Liver (tissue), 9 donors: ENCODE results near the gene RERE. TPM values are rescaled to one million over a fixed set of nuclear protein-coding genes. Genes with fewer than 3 reads are reported as not detected.

ENCODE experiments used
- DNase-seq: peaks from one replicate; pipeline ENCODE4 v3.0.0-alpha.2; 2017; ENCODE audit warnings: low spot score
- H3K27ac ChIP-seq, 2 donors: one replicate each; pipeline ENCODE4 v1.7.0; 2013; ENCODE audit warnings: inconsistent platforms in 2 of 2, low read length in 2 of 2, control low read depth in 1 of 2, low read depth in 1 of 2, mild to moderate bottlenecking in 1 of 2
- H3K27me3 ChIP-seq, 4 donors: one replicate each; pipeline versions ENCODE4 v1.6.1 to v1.7.0; 2013; ENCODE audit warnings: low read length in 3 of 4, inconsistent platforms in 1 of 4, mild to moderate bottlenecking in 1 of 4, moderate library complexity in 1 of 4; ENCODE audit not compliant: control insufficient read depth in 4 of 4, insufficient read depth in 4 of 4
- H3K36me3 ChIP-seq, 4 donors: one replicate each; pipeline versions ENCODE4 v1.6.1 to v1.7.0; 2013; ENCODE audit warnings: low read length in 3 of 4, mild to moderate bottlenecking in 3 of 4, low read depth in 1 of 4, moderate library complexity in 1 of 4; ENCODE audit not compliant: control insufficient read depth in 4 of 4, insufficient read depth in 3 of 4
- H3K4me1 ChIP-seq, 4 donors: one replicate each; pipeline versions ENCODE4 v1.6.1 to v1.7.0; 2013; ENCODE audit warnings: low read length in 3 of 4, mild to moderate bottlenecking in 3 of 4, moderate library complexity in 1 of 4; ENCODE audit not compliant: control insufficient read depth in 4 of 4, insufficient read depth in 4 of 4
- H3K4me3 ChIP-seq, 3 donors: one replicate each; pipeline versions ENCODE4 v1.6.1 to v1.7.0; 2013; ENCODE audit warnings: low read length in 3 of 3, control low read depth in 1 of 3, low read depth in 1 of 3, mild to moderate bottlenecking in 1 of 3
- H3K9ac ChIP-seq, 2 donors: one replicate each; pipeline ENCODE4 v1.7.0; 2013; ENCODE audit warnings: low read length in 2 of 2, mild to moderate bottlenecking in 2 of 2, moderate library complexity in 2 of 2, control low read depth in 1 of 2, low read depth in 1 of 2
- H3K9me3 ChIP-seq, 4 donors: one replicate each; pipeline versions ENCODE4 v1.6.1 to v1.7.0; 2013; ENCODE audit warnings: low read length in 3 of 4; ENCODE audit not compliant: control insufficient read depth in 4 of 4
- ATF3 ChIP-seq: IDR thresholded peaks from 2 replicates; pipeline ENCODE4 v1.6.1; 2016; ENCODE audit warnings: antibody characterized with exemption
- CTCF ChIP-seq: fragments of 150-350 bp; IDR thresholded peaks from 2 replicates; pipeline ENCODE4 v1.5.1; 2017; ENCODE audit warnings: improper control_type of control experiment, low read depth, low read length; ENCODE audit not compliant: missing input control
- EGR1 ChIP-seq, 2 donors: IDR thresholded peaks; 2 replicates each; pipeline ENCODE4 v1.6.1; 2016 to 2018; ENCODE audit warnings: antibody characterized with exemption in 2 of 2, low read depth in 2 of 2
- FOXA1 ChIP-seq: IDR thresholded peaks from 2 replicates; pipeline ENCODE4 v1.6.1; 2016; ENCODE audit warnings: antibody characterized with exemption
- FOXA2 ChIP-seq: IDR thresholded peaks from 2 replicates; pipeline ENCODE4 v1.6.1; 2016; ENCODE audit warnings: antibody characterized with exemption
- GABPA ChIP-seq, 2 donors: IDR thresholded peaks in 1 of 2; conservative IDR thresholded peaks in 1 of 2; 2 replicates each; pipeline ENCODE4 v1.6.1; 2016; ENCODE audit warnings: antibody characterized with exemption in 2 of 2, mild to moderate bottlenecking in 1 of 2, moderate library complexity in 1 of 2
- HNF4A ChIP-seq, 2 donors: conservative IDR thresholded peaks; 2 replicates each; pipeline ENCODE4 v1.6.1; 2016; ENCODE audit warnings: antibody characterized with exemption in 2 of 2, mild to moderate bottlenecking in 2 of 2
- HNF4G ChIP-seq: IDR thresholded peaks from 2 replicates; pipeline ENCODE4 v1.6.1; 2016; ENCODE audit warnings: antibody characterized with exemption
- JUND ChIP-seq, 2 donors: IDR thresholded peaks; 2 replicates each; pipeline ENCODE4 v1.6.1; 2016; ENCODE audit warnings: antibody characterized with exemption in 2 of 2
- MAX ChIP-seq: IDR thresholded peaks from 2 replicates; pipeline ENCODE4 v1.6.1; 2016; ENCODE audit warnings: antibody characterized with exemption
- NR2F2 ChIP-seq: IDR thresholded peaks from 2 replicates; pipeline ENCODE4 v1.6.1; 2016; ENCODE audit warnings: antibody characterized with exemption
- RAD21 ChIP-seq, 2 donors: IDR thresholded peaks; 2 replicates each; pipeline ENCODE4 v1.6.1; 2016; ENCODE audit warnings: antibody characterized with exemption in 2 of 2, mild to moderate bottlenecking in 2 of 2
- RXRA ChIP-seq, 2 donors: IDR thresholded peaks; 2 replicates each; pipeline ENCODE4 v1.6.1; 2017 to 2018; ENCODE audit warnings: antibody characterized with exemption in 2 of 2, mild to moderate bottlenecking in 1 of 2
- SP1 ChIP-seq: IDR thresholded peaks from 2 replicates; pipeline ENCODE4 v1.6.1; 2018; ENCODE audit warnings: antibody characterized with exemption, mild to moderate bottlenecking
- TAF1 ChIP-seq: conservative IDR thresholded peaks from 2 replicates; pipeline ENCODE4 v1.6.1; 2016; ENCODE audit warnings: antibody characterized with exemption, mild to moderate bottlenecking
- YY1 ChIP-seq: IDR thresholded peaks from 2 replicates; pipeline ENCODE4 v1.6.1; 2016; ENCODE audit warnings: antibody characterized with exemption, mild to moderate bottlenecking
- ZBTB33 ChIP-seq: IDR thresholded peaks from 2 replicates; pipeline ENCODE4 v1.6.1; 2016; ENCODE audit warnings: antibody characterized with exemption
- WGBS: extraction: QIAGEN DNeasy Blood & Tissue Kit; methylation state at CpG from one replicate; pipeline ENCODE4 v1.1.7; 2013; 5-methylcytosine and 5-hydroxymethylcytosine counted together
- polyA plus RNA-seq, 2 donors: library from polyadenylated mRNA; stranded (reverse) in 1 of 2; unstranded in 1 of 2; fragments of 200-250 nt in 1 of 2; fragments of >200 nt in 1 of 2; fragmentation: Nextera tagmentation in 1 of 2; extraction: Ambion mirVana in 1 of 2; gene quantifications; one replicate each; pipeline versions ENCODE4 v1.2.1 to v1.2.3, GENCODE V29; 2013 to 2015
- total RNA-seq, 2 donors: library from RNA; depleted of rRNA; stranded (reverse); fragments of >200 nt; gene quantifications; one replicate each; pipeline ENCODE4 v1.2.3, GENCODE V29; 2014
- donor health status: healthy.
- donor health status: healthy.
- donor health status: healthy.
- donor health status: healthy.
- donor health status: healthy.

The RERE gene
- total and polyA plus RNA-seq, 4 donors: 9.8 to 49.1 (median 24.8) TPM

GRCh38 chr1:8720347-8720746, 97.1 kb downstream of the RERE start:
- no peaks in the 10 kb centered on the region for H3K27me3 ChIP-seq
- H3K27ac ChIP-seq: no peak overlapping the region
- H3K36me3 ChIP-seq: no peaks in the 10 kb centered on the region
- no peak for DNase-seq
- no peak overlapping the region for H3K4me3 ChIP-seq
- whole genome bisulfite sequencing: 97% methylated on average over 8 of the region's 8 CpGs
- TF ChIP-seq EGR1 (IDR thresholded peaks at IDR 0.05; ENCODE audit: low read depth in 2 of 2): no peak
- no peak for TF ChIP-seq NR2F2
- no peak for TF ChIP-seq ATF3
- TF ChIP-seq FOXA1: no peak
- TF ChIP-seq YY1: no peak
- no peak for TF ChIP-seq RAD21 (IDR thresholded peaks at IDR 0.05)
- no peak for TF ChIP-seq CTCF
- no peak for TF ChIP-seq RXRA (IDR thresholded peaks at IDR 0.05)
- no peak for TF ChIP-seq SP1
- no peak for TF ChIP-seq JUND (IDR thresholded peaks at IDR 0.05)
- no peak for TF ChIP-seq MAX
- peaks cover 0 to 8% (median 4%) of the 10 kb centered on the region in 4 donors for H3K4me1 ChIP-seq
- H3K9ac ChIP-seq: no peak overlapping the region
- H3K9me3 ChIP-seq: no peaks in the 10 kb centered on the region

GRCh38 chr1:8718850-8719361, 98.5 kb downstream of the RERE start:
- no peak overlapping the region for H3K4me3 ChIP-seq
- no peaks in the 10 kb centered on the region for H3K9me3 ChIP-seq
- peaks cover 0 to 8% (median 4%) of the 10 kb centered on the region in 4 donors for H3K4me1 ChIP-seq
- peak; percentile 28 to 54 for TF ChIP-seq RAD21 (IDR thresholded peaks at IDR 0.05)
- TF ChIP-seq FOXA1: no peak
- TF ChIP-seq CTCF: peak; percentile 1
- no peaks in the 10 kb centered on the region for H3K27me3 ChIP-seq
- no peak for DNase-seq
- no peak overlapping the region for H3K9ac ChIP-seq
- H3K27ac ChIP-seq: no peak overlapping the region
- H3K36me3 ChIP-seq: no peaks in the 10 kb centered on the region
- 77% methylated on average over 3 of the region's 3 CpGs for WGBS

GRCh38 chr1:8717148-8717547, 100.3 kb downstream of the RERE start:
- Histone ChIP-seq H3K36me3 (no peaks in the 10 kb centered on the region), H3K9me3 (no peaks in the 10 kb centered on the region), H3K27ac (no peak overlapping the region), H3K27me3 (no peaks in the 10 kb centered on the region), H3K4me3 (no peak overlapping the region), H3K9ac (no peak overlapping the region), H3K4me1 (peaks cover 2 to 16% (median 13%) of the 10 kb centered on the region in 4 donors)
- 30% methylated on average over 3 of the region's 3 CpGs for WGBS
- DNase-seq: no peak
- TF ChIP-seq TAF1: no peak
- no peak for TF ChIP-seq FOXA1
- TF ChIP-seq HNF4G: no peak
- TF ChIP-seq RAD21 (IDR thresholded peaks at IDR 0.05): no peak
- no peak for TF ChIP-seq HNF4A (conservative IDR thresholded peaks at IDR 0.05)
- no peak for TF ChIP-seq GABPA (IDR thresholded peaks at IDR 0.05 in 1 of 2, conservative IDR thresholded peaks at IDR 0.05 in 1 of 2)
- TF ChIP-seq NR2F2: no peak
- TF ChIP-seq FOXA2: no peak
- TF ChIP-seq RXRA (IDR thresholded peaks at IDR 0.05): no peak
- TF ChIP-seq ZBTB33: no peak
- no peak for TF ChIP-seq EGR1 (IDR thresholded peaks at IDR 0.05; ENCODE audit: low read depth in 2 of 2)
- TF ChIP-seq YY1: no peak
- no peak for TF ChIP-seq CTCF
